Ovary (tissue), 3 donors: ENCODE measurements around the gene LRRC58.

ENCODE experiments used
- CTCF ChIP-seq, 3 donors: fragments of 450-650 bp in 2 of 3; fragments of 200-600 bp in 1 of 3; IDR thresholded peaks; one replicate each; pipeline versions ENCODE4 v1.5.1 to v1.8.0; 2016 to 2022; ENCODE audit warnings: antibody characterized with exemption in 3 of 3, mild to moderate bottlenecking in 1 of 3
- EP300 ChIP-seq: sonication (generic); formaldehyde crosslinking; IDR thresholded peaks from one replicate; pipeline ENCODE4 v1.6.1; 2017; ENCODE audit warnings: antibody characterized with exemption
- POLR2A ChIP-seq: fragments of 450-650 bp; IDR thresholded peaks from one replicate; pipeline ENCODE4 v1.6.1; 2017; ENCODE audit warnings: antibody characterized with exemption, mild to moderate bottlenecking, moderate library complexity
- donor health status: DM: no; HTN: no; CAD: no.

- TF ChIP-seq CTCF (IDR thresholded peaks at IDR 0.05) (no peak), POLR2A (no peak), EP300 (no peak)
These were observed 64.2 kb downstream of the LRRC58 start, which contains the start of gene GPR156 for GRCh38 chr3:120284747-120285507.
